HG03469 (cell line): ENCODE measurements around the gene FAM234B.
A peak's percentile ranks its signal among the peaks of the same experiment; 100 is the strongest.

Experiments
- ATAC-seq: cut with Tn5 transposase; IDR thresholded peaks from one replicate; pipeline ENCODE4 v1.9.1; 2021; ENCODE audit warnings: mild to moderate bottlenecking, moderate library complexity, moderate number of reproducible peaks; ENCODE audit not compliant: unreplicated experiment

The FAM234B gene

GRCh38 chr12:13087766-13088165 is 43.6 kb downstream of the FAM234B start:
- ATAC-seq, result no peak

- ATAC-seq, result no peak
These were observed 44.3 kb downstream of the FAM234B start for GRCh38 chr12:13088496-13088895.

- peak; percentile 50 for ATAC-seq
These were observed 45.9 kb downstream of the FAM234B start for GRCh38 chr12:13090054-13090453.

- ATAC-seq, result no peak
These were observed 47.7 kb downstream of the FAM234B start for GRCh38 chr12:13091832-13092231.

GRCh38 chr12:13093191-13093847 is 49.1 kb downstream of the FAM234B start:
- no peak for ATAC-seq

- no peak for ATAC-seq
These were observed 49.7 kb downstream of the FAM234B start for GRCh38 chr12:13093848-13094220.

GRCh38 chr12:13094367-13094766 is 50.2 kb downstream of the FAM234B start:
- ATAC-seq, result peak; percentile 44

- ATAC-seq, result no peak
These were observed 51.2 kb downstream of the FAM234B start for GRCh38 chr12:13095266-13095995.

- no peak for ATAC-seq
These were observed 53.4 kb downstream of the FAM234B start for GRCh38 chr12:13097491-13098011.

- no peak for ATAC-seq
These were observed 55.1 kb downstream of the FAM234B start for GRCh38 chr12:13099066-13099843.

- no peak for ATAC-seq
These were observed 55.8 kb downstream of the FAM234B start for GRCh38 chr12:13099844-13100604.

- ATAC-seq, result no peak
These were observed 56.4 kb downstream of the FAM234B start for GRCh38 chr12:13100605-13100881.

GRCh38 chr12:13100882-13101769 is 56.9 kb downstream of the FAM234B start:
- ATAC-seq, result peak; percentile 71

- ATAC-seq, result no peak
These were observed 57.7 kb downstream of the FAM234B start for GRCh38 chr12:13101821-13102375.

GRCh38 chr12:13102461-13103195 is 58.4 kb downstream of the FAM234B start:
- no peak for ATAC-seq

- ATAC-seq, result no peak
These were observed 59.3 kb downstream of the FAM234B start, which contains the start of gene GSG1 for GRCh38 chr12:13103391-13104033. Gene GSG1 (minus strand): TSS chr12:13103667. CDS start chr12:13103512, 155 bp downstream.

GRCh38 chr12:13104409-13104808 is 60.2 kb downstream of the FAM234B start:
- ATAC-seq, result no peak

GRCh38 chr12:13105781-13106180 is 61.6 kb downstream of the FAM234B start:
- no peak for ATAC-seq
